ENCODE data around the gene JUNB.

The JUNB gene

GRCh38 chr19:12793290-12794195, 2.3 kb downstream of the JUNB start (continued):
- TF ChIP-seq ZFP3 (CRISPR knock-in tag; IDR thresholded peaks at IDR 0.05) (peak; percentile 68; the same call in 1 of the 2 replicates), ZC3H10 (CRISPR knock-in tag; IDR thresholded peaks at IDR 0.05) (peak; percentile 92), TSHZ2 (CRISPR knock-in tag; IDR thresholded peaks at IDR 0.05) (peak; percentile 54), PPARA (CRISPR knock-in tag; IDR thresholded peaks at IDR 0.05; ENCODE audit: borderline replicate concordance) (no peak), ZNF8 (CRISPR knock-in tag; IDR thresholded peaks at IDR 0.05) (no peak)

GRCh38 chr19:12794196-12794941, 3.1 kb downstream of the JUNB start:
- ATAC-seq, result no peak
- TF ChIP-seq ZFP3 (CRISPR knock-in tag; IDR thresholded peaks at IDR 0.05) (no peak), ZNF70 (CRISPR knock-in tag; IDR thresholded peaks at IDR 0.05) (no peak), OSR1 (CRISPR knock-in tag; IDR thresholded peaks at IDR 0.05) (no peak), ZNF565 (CRISPR knock-in tag; conservative IDR thresholded peaks at IDR 0.05; ENCODE audit: low read depth) (no peak), PATZ1 (CRISPR knock-in tag; IDR thresholded peaks at IDR 0.05; ENCODE audit: borderline replicate concordance) (no peak), PPARA (CRISPR knock-in tag; IDR thresholded peaks at IDR 0.05; ENCODE audit: borderline replicate concordance) (no peak), ISL1 (CRISPR knock-in tag; IDR thresholded peaks at IDR 0.05) (no peak), TCF4 (CRISPR knock-in tag; IDR thresholded peaks at IDR 0.05; ENCODE audit: borderline replicate concordance) (no peak), ZC3H10 (CRISPR knock-in tag; IDR thresholded peaks at IDR 0.05) (no peak; the same call in 1 of the 2 replicates), CREB5 (CRISPR knock-in tag; IDR thresholded peaks at IDR 0.05; ENCODE audit: low read depth) (peak; percentile 44), RARB (CRISPR knock-in tag; IDR thresholded peaks at IDR 0.05) (no peak), BACH2 (CRISPR knock-in tag; IDR thresholded peaks at IDR 0.05; ENCODE audit: borderline replicate concordance) (no peak), ARNTL (CRISPR knock-in tag; IDR thresholded peaks at IDR 0.05; ENCODE audit: borderline replicate concordance, low read depth) (no peak), TOX (CRISPR knock-in tag; IDR thresholded peaks at IDR 0.05; ENCODE audit: borderline replicate concordance) (0 out of 2 replicates have a peak, but pooled peaks have one; percentile 3)

GRCh38 chr19:12794971-12795381, 3.7 kb downstream of the JUNB start:
- ATAC-seq, result no peak
- no peak for TF ChIP-seq CREB5 (CRISPR knock-in tag; IDR thresholded peaks at IDR 0.05; ENCODE audit: low read depth)
- TF ChIP-seq ZNF8 (CRISPR knock-in tag; IDR thresholded peaks at IDR 0.05), result no peak
- TF ChIP-seq OSR1 (CRISPR knock-in tag; IDR thresholded peaks at IDR 0.05), result no peak
- TF ChIP-seq ESRRG (CRISPR knock-in tag; IDR thresholded peaks at IDR 0.05), result no peak
- TF ChIP-seq ZFP3 (CRISPR knock-in tag; IDR thresholded peaks at IDR 0.05), result no peak
- TF ChIP-seq ISL1 (CRISPR knock-in tag; IDR thresholded peaks at IDR 0.05), result no peak
- no peak for TF ChIP-seq BACH2 (CRISPR knock-in tag; IDR thresholded peaks at IDR 0.05; ENCODE audit: borderline replicate concordance)
- no peak for TF ChIP-seq ARNTL (CRISPR knock-in tag; IDR thresholded peaks at IDR 0.05; ENCODE audit: borderline replicate concordance, low read depth)
- no peak for TF ChIP-seq ZNF70 (CRISPR knock-in tag; IDR thresholded peaks at IDR 0.05)
- TF ChIP-seq RARB (CRISPR knock-in tag; IDR thresholded peaks at IDR 0.05), result no peak
- TF ChIP-seq POU6F1 (CRISPR knock-in tag; IDR thresholded peaks at IDR 0.05; ENCODE audit: borderline replicate concordance, low read depth), result no peak
- TF ChIP-seq ZFP30 (CRISPR knock-in tag; IDR thresholded peaks at IDR 0.05), result no peak
- TF ChIP-seq CSDC2 (CRISPR knock-in tag; IDR thresholded peaks at IDR 0.05), result no peak
- no peak for TF ChIP-seq PATZ1 (CRISPR knock-in tag; IDR thresholded peaks at IDR 0.05; ENCODE audit: borderline replicate concordance)
